ENCODE results near the gene SMOC2. TPM values are rescaled to one million over a fixed set of nuclear protein-coding genes. Genes with fewer than 3 reads are reported as not detected.

Gene SMOC2
- total and polyA plus RNA-seq, 2 of the 13 experiments (the other 11 are each of a cell fraction or from before 2014, with no cell fraction given) = not detected

DNA sequence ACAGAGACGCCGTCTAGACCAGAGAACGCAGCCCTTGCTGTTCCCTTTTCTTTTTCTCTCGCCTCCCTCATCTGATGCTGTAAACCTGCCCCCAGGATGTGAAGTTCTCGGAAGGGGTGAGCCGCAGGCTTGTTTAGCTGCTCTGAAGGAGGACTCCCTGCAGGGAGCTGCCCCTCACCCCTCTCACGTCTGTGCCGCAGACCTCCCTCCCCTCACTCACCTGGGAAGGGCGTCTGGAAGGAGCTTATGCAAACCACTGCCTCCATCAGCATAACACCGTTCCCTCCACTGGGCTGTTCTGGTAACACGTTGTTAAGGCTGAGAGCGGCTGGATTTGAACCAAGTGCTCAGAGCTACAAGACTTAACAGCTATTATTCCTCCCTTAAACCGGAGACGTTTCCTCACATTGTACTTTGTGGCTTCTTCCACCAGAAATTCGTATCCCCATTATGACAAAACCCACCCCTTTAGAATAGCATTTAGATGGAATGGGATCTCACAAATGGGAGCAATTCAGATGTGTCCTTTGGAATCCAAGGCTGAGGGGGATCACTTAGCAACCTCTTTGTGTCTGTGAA is 99.8 kb downstream of the SMOC2 start:
- H3K4me2 ChIP-seq (ENCODE audit: low read depth, low read length) = no peak overlapping the region
- no peaks in the 10 kb centered on the region for H3K4me1 ChIP-seq (ENCODE audit: insufficient read depth, low read length)
- no peaks in the 10 kb centered on the region for H3K9me3 ChIP-seq (ENCODE audit: low read length)
- intact Hi-C loops (cut with micrococcal nuclease; ENCODE audit: unreplicated experiment) = no loop called here
- POLR2A ChIA-PET = no interaction called here
- DNase-seq (ENCODE audit: low spot score) (no peak), ATAC-seq (no peak), FAIRE-seq (no peak)
- 7% methylated on average over 15 of the region's 15 CpGs for WGBS (ENCODE audit: low lambda C conversion rate)
- H3K36me3 ChIP-seq (replicated peaks in 1 of 2; ENCODE audit: control insufficient read depth in 1 of 2, insufficient read depth in 2 of 2, low read length in 2 of 2) = no peaks in the 10 kb centered on the region
- in situ Hi-C loops (cut with HindIII; ENCODE audit: extremely low pct_ligation_motif_present, low pct_unique_long_range_greater_than_20kb) = no loop called here
- H3K27ac ChIP-seq (ENCODE audit: extremely low read length, insufficient read depth, low read length) = no peak overlapping the region
- CTCF ChIA-PET (ENCODE audit: low intra/inter-chr PET ratio, low total read pairs) = no interaction called here
- no peak overlapping the region for H3K4me3 ChIP-seq (replicated peaks in 1 of 3; ENCODE audit: insufficient read depth in 1 of 3, low read depth in 2 of 3, low read length in 3 of 3)
- H3K27me3 ChIP-seq (ENCODE audit: control insufficient read depth in 1 of 2, insufficient read depth in 2 of 2, low read length in 2 of 2) = peaks cover 26 to 71% of the 10 kb centered on the region in 2 experiments
- H2AFZ ChIP-seq (ENCODE audit: low read length) = no peak overlapping the region
- BruUV-seq (replicated peaks) = no TSS peak
- no peaks in the 10 kb centered on the region for H3K79me2 ChIP-seq (ENCODE audit: insufficient read depth, low read length)
- TF ChIP-seq ZNF615 (CRISPR knock-in tag; IDR thresholded peaks at IDR 0.05; ENCODE audit: borderline replicate concordance) = no peak
- TF ChIP-seq MATR3 (CRISPR knock-in tag; IDR thresholded peaks at IDR 0.05) = no peak
- no peak for TF ChIP-seq TBP (CRISPR knock-in tag; IDR thresholded peaks at IDR 0.05)
- no peak for TF ChIP-seq BCL6 (CRISPR knock-in tag; IDR thresholded peaks at IDR 0.05)
- TF ChIP-seq NR2F6 (IDR thresholded peaks at IDR 0.05) = no peak
- no peak for TF ChIP-seq NR2F6 (CRISPR knock-in tag; IDR thresholded peaks at IDR 0.05)
- TF ChIP-seq ZNF563 (CRISPR knock-in tag; IDR thresholded peaks at IDR 0.05) = no peak
- TF ChIP-seq KMT2B (CRISPR knock-in tag; IDR thresholded peaks at IDR 0.05) = no peak
- TF ChIP-seq, protein P1, sequence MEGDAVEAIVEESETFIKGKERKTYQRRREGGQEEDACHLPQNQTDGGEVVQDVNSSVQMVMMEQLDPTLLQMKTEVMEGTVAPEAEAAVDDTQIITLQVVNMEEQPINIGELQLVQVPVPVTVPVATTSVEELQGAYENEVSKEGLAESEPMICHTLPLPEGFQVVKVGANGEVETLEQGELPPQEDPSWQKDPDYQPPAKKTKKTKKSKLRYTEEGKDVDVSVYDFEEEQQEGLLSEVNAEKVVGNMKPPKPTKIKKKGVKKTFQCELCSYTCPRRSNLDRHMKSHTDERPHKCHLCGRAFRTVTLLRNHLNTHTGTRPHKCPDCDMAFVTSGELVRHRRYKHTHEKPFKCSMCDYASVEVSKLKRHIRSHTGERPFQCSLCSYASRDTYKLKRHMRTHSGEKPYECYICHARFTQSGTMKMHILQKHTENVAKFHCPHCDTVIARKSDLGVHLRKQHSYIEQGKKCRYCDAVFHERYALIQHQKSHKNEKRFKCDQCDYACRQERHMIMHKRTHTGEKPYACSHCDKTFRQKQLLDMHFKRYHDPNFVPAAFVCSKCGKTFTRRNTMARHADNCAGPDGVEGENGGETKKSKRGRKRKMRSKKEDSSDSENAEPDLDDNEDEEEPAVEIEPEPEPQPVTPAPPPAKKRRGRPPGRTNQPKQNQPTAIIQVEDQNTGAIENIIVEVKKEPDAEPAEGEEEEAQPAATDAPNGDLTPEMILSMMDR (CRISPR knock-in tag; IDR thresholded peaks at IDR 0.05) = no peak
- TF ChIP-seq ZMYM2 (CRISPR knock-in tag; IDR thresholded peaks at IDR 0.05) = no peak
- no peak for TF ChIP-seq KAT7 (CRISPR knock-in tag; IDR thresholded peaks at IDR 0.05; ENCODE audit: borderline replicate concordance)
- no peak for TF ChIP-seq FOXC1 (CRISPR knock-in tag; IDR thresholded peaks at IDR 0.05; ENCODE audit: borderline replicate concordance)
- TF ChIP-seq, protein P2, sequence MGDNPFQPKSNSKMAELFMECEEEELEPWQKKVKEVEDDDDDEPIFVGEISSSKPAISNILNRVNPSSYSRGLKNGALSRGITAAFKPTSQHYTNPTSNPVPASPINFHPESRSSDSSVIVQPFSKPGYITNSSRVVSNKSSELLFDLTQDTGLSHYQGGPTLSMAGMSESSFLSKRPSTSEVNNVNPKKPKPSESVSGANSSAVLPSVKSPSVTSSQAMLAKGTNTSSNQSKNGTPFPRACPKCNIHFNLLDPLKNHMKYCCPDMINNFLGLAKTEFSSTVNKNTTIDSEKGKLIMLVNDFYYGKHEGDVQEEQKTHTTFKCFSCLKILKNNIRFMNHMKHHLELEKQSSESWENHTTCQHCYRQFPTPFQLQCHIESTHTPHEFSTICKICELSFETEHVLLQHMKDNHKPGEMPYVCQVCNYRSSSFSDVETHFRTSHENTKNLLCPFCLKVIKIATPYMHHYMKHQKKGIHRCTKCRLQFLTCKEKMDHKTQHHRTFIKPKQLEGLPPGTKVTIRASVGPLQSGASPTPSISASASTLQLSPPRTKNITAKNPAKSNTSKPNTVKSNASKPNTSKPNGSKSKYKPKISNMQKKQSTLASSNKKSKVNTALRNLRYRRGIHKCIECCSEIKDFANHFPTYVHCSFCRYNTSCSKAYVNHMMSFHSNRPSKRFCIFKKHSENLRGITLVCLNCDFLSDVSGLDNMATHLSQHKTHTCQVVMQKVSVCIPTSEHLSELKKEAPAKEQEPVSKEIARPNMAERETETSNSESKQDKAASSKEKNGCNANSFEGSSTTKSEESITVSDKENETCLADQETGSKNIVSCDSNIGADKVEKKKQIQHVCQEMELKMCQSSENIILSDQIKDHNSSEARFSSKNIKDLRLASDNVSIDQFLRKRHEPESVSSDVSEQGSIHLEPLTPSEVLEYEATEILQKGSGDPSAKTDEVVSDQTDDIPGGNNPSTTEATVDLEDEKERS (CRISPR knock-in tag; IDR thresholded peaks at IDR 0.05) = no peak
- TF ChIP-seq THAP11 (CRISPR knock-in tag; IDR thresholded peaks at IDR 0.05) = no peak
- TF ChIP-seq ZNF530 (CRISPR knock-in tag; IDR thresholded peaks at IDR 0.05; ENCODE audit: low read depth) = no peak
- TF ChIP-seq, protein P3, sequence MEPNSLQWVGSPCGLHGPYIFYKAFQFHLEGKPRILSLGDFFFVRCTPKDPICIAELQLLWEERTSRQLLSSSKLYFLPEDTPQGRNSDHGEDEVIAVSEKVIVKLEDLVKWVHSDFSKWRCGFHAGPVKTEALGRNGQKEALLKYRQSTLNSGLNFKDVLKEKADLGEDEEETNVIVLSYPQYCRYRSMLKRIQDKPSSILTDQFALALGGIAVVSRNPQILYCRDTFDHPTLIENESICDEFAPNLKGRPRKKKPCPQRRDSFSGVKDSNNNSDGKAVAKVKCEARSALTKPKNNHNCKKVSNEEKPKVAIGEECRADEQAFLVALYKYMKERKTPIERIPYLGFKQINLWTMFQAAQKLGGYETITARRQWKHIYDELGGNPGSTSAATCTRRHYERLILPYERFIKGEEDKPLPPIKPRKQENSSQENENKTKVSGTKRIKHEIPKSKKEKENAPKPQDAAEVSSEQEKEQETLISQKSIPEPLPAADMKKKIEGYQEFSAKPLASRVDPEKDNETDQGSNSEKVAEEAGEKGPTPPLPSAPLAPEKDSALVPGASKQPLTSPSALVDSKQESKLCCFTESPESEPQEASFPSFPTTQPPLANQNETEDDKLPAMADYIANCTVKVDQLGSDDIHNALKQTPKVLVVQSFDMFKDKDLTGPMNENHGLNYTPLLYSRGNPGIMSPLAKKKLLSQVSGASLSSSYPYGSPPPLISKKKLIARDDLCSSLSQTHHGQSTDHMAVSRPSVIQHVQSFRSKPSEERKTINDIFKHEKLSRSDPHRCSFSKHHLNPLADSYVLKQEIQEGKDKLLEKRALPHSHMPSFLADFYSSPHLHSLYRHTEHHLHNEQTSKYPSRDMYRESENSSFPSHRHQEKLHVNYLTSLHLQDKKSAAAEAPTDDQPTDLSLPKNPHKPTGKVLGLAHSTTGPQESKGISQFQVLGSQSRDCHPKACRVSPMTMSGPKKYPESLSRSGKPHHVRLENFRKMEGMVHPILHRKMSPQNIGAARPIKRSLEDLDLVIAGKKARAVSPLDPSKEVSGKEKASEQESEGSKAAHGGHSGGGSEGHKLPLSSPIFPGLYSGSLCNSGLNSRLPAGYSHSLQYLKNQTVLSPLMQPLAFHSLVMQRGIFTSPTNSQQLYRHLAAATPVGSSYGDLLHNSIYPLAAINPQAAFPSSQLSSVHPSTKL (CRISPR knock-in tag; IDR thresholded peaks at IDR 0.05) = no peak
- no peaks in the 10 kb centered on the region for H4K20me1 ChIP-seq (ENCODE audit: insufficient read depth, low read length)
- no peak overlapping the region for H3K9ac ChIP-seq (ENCODE audit: insufficient read depth, low read depth, low read length)

All from HepG2 (cell line).